Loucy (cell line): ENCODE measurements around the gene ZNF423.
A peak's percentile ranks its signal among the peaks of the same experiment; 100 is the strongest.

Experiments
- H2AFZ ChIP-seq: fragments of 200-600 bp; sonication (generic); 2 replicates; pipeline ENCODE4 v1.6.0; 2016; ENCODE audit warnings: antibody characterized with exemption, mild to moderate bottlenecking, low read length, moderate library complexity
- H3F3A ChIP-seq: fragments of 200-600 bp; 2 replicates; pipeline ENCODE4 v1.6.0; 2016; ENCODE audit warnings: antibody characterized with exemption, low read depth, mild to moderate bottlenecking
- H3K27me3 ChIP-seq: fragments of 200-600 bp; sonication (generic); 2 replicates; pipeline ENCODE4 v1.6.1; 2014; ENCODE audit warnings: low read length, mild to moderate bottlenecking; ENCODE audit not compliant: insufficient read depth, poor library complexity, severe bottlenecking
- H3K36me3 ChIP-seq: fragments of 200-600 bp; sonication (generic); 2 replicates; pipeline ENCODE4 v1.6.1; 2016; ENCODE audit warnings: low read length; ENCODE audit not compliant: insufficient read depth
- H3K4me1 ChIP-seq: fragments of 200-600 bp; sonication (generic); 2 replicates; pipeline ENCODE4 v1.5.1; 2014; ENCODE audit warnings: low read length, mild to moderate bottlenecking; ENCODE audit not compliant: insufficient read depth, poor library complexity, severe bottlenecking
- H3K4me2 ChIP-seq: fragments of 200-600 bp; sonication (generic); 2 replicates; pipeline ENCODE4 v1.6.0; 2014; ENCODE audit warnings: antibody characterized with exemption, low read length, low read depth, mild to moderate bottlenecking; ENCODE audit not compliant: poor library complexity, severe bottlenecking
- H3K4me3 ChIP-seq: fragments of 200-600 bp; sonication (generic); 2 replicates; pipeline ENCODE4 v1.5.1; 2014; ENCODE audit warnings: low read length, mild to moderate bottlenecking, mixed read lengths; ENCODE audit not compliant: poor library complexity, severe bottlenecking
- H3K79me2 ChIP-seq: fragments of 200-600 bp; sonication (generic); 2 replicates; pipeline ENCODE4 v1.6.1; 2014; ENCODE audit warnings: low read length; ENCODE audit not compliant: insufficient read depth
- H3K9ac ChIP-seq: fragments of 200-600 bp; sonication (generic); 2 replicates; pipeline ENCODE4 v1.6.0; 2014; ENCODE audit warnings: mild to moderate bottlenecking, low read depth, low read length, moderate library complexity; ENCODE audit not compliant: poor library complexity, severe bottlenecking
- H3K9me2 ChIP-seq: fragments of 200-600 bp; sonication (generic); replicated peaks from 2 replicates; pipeline ENCODE4 v1.6.1; 2016; ENCODE audit warnings: low read depth, low read length, mixed read lengths
- H3K9me3 ChIP-seq: fragments of 200-600 bp; sonication (generic); 2 replicates; pipeline ENCODE4 v1.6.1; 2014; ENCODE audit warnings: mild to moderate bottlenecking, antibody characterized with exemption, low read length, low read depth; ENCODE audit not compliant: insufficient read depth
- H4K20me1 ChIP-seq: fragments of 200-600 bp; sonication (generic); 2 replicates; pipeline ENCODE4 v1.6.0; 2014; ENCODE audit warnings: antibody characterized with exemption, low read length, mild to moderate bottlenecking; ENCODE audit not compliant: insufficient read depth, poor library complexity, severe bottlenecking
- EZH2phosphoT487 ChIP-seq: fragments of 200-600 bp; IDR thresholded peaks from 2 replicates; pipeline ENCODE4 v1.6.1; 2018; ENCODE audit warnings: antibody characterized with exemption, mild to moderate bottlenecking, moderate library complexity, borderline replicate concordance
- TF ChIP-seq, protein P1 (sequence below): fragments of 200-600 bp; sonication (generic); conservative IDR thresholded peaks from 2 replicates; pipeline ENCODE4 v1.5.1; 2014; ENCODE audit warnings: mild to moderate bottlenecking, antibody characterized with exemption, low read length

ZNF423 gene

DNA sequence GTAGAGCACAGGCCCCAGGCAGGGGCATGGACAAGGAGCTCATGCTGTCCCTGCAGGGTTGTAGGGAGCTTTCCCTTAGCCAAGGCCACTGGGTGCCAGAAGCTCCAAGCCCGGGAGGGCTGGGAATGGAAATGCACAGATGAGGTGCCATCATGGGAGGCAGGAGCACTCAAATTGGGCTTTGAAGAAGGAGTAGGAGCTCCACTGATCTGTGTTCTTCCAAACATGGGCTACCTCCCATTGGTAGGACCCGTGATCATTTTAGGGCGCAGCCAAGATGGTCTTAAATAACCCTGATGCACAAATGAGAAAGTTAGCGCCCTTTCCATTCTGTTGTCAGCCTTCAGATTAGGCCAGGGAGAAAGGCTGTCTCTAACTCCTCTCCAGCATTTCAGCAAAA lies 201.5 kb downstream of the ZNF423 start:
- H3K9me2 ChIP-seq, result no peaks in the 10 kb centered on the region
- H3K9ac ChIP-seq, result no peak overlapping the region
- H3K4me3 ChIP-seq, result no peak overlapping the region
- H3K36me3 ChIP-seq, result no peaks in the 10 kb centered on the region
- no peaks in the 10 kb centered on the region for H3K27me3 ChIP-seq
- no peak overlapping the region for H3K4me2 ChIP-seq
- no peaks in the 10 kb centered on the region for H3K9me3 ChIP-seq
- H4K20me1 ChIP-seq, result no peaks in the 10 kb centered on the region
- no peaks in the 10 kb centered on the region for H3F3A ChIP-seq
- no peaks in the 10 kb centered on the region for H3K79me2 ChIP-seq
- TF ChIP-seq, protein P1, sequence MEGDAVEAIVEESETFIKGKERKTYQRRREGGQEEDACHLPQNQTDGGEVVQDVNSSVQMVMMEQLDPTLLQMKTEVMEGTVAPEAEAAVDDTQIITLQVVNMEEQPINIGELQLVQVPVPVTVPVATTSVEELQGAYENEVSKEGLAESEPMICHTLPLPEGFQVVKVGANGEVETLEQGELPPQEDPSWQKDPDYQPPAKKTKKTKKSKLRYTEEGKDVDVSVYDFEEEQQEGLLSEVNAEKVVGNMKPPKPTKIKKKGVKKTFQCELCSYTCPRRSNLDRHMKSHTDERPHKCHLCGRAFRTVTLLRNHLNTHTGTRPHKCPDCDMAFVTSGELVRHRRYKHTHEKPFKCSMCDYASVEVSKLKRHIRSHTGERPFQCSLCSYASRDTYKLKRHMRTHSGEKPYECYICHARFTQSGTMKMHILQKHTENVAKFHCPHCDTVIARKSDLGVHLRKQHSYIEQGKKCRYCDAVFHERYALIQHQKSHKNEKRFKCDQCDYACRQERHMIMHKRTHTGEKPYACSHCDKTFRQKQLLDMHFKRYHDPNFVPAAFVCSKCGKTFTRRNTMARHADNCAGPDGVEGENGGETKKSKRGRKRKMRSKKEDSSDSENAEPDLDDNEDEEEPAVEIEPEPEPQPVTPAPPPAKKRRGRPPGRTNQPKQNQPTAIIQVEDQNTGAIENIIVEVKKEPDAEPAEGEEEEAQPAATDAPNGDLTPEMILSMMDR, result no peak
- TF ChIP-seq EZH2phosphoT487, result no peak
- no peak overlapping the region for H2AFZ ChIP-seq
- peaks cover 4% of the 10 kb centered on the region for H3K4me1 ChIP-seq

- TF ChIP-seq, protein P1, result no peak
- TF ChIP-seq EZH2phosphoT487, result no peak
- Histone ChIP-seq H3K9ac (no peak overlapping the region), H3K9me3 (peaks cover 3% of the 10 kb centered on the region; the same call in 1 of the 2 replicates), H3K4me1 (peaks cover 4% of the 10 kb centered on the region), H3K36me3 (no peaks in the 10 kb centered on the region), H4K20me1 (no peaks in the 10 kb centered on the region), H3F3A (no peaks in the 10 kb centered on the region), H3K4me2 (peak overlapping the region; percentile 12), H3K4me3 (no peak overlapping the region), H2AFZ (no peak overlapping the region), H3K9me2 (no peaks in the 10 kb centered on the region), H3K27me3 (no peaks in the 10 kb centered on the region), H3K79me2 (no peaks in the 10 kb centered on the region)
These were observed 202.3 kb downstream of the ZNF423 start for GRCh38 chr16:49653577-49653976.

DNA sequence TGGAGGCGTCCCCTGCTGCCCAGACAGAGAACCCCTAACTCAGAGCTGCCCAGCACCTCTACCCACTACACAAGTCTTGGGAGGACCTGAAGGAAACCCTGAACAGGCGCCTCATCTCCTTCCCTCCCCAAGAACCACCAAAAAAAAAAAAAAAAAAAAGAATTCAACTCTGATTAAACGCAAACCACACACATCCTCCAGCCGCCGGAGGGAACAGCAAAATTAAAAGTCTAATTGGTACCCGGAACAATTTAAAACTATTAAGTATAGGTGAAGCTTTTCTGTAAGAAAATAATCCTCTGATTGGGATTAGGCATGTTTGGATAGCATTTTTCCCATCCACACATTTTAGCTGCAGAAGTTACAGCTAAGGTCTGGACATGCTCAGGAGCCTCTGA lies 202.7 kb downstream of the ZNF423 start:
- TF ChIP-seq, protein P1, result no peak
- TF ChIP-seq EZH2phosphoT487, result no peak
- Histone ChIP-seq H3K9ac (no peak overlapping the region), H3K4me2 (peak overlapping the region; percentile 12)

More for the DNA sequence above, 202.7 kb downstream of the ZNF423 start:
- Histone ChIP-seq H4K20me1 (no peaks in the 10 kb centered on the region), H2AFZ (no peak overlapping the region), H3K79me2 (no peaks in the 10 kb centered on the region), H3K9me2 (no peaks in the 10 kb centered on the region), H3F3A (no peaks in the 10 kb centered on the region), H3K9me3 (peaks cover 3% of the 10 kb centered on the region; the same call in 1 of the 2 replicates), H3K4me3 (no peak overlapping the region), H3K36me3 (no peaks in the 10 kb centered on the region), H3K4me1 (peaks cover 4% of the 10 kb centered on the region), H3K27me3 (no peaks in the 10 kb centered on the region)
